ENCODE data around the gene DSCAML1.

DNA sequence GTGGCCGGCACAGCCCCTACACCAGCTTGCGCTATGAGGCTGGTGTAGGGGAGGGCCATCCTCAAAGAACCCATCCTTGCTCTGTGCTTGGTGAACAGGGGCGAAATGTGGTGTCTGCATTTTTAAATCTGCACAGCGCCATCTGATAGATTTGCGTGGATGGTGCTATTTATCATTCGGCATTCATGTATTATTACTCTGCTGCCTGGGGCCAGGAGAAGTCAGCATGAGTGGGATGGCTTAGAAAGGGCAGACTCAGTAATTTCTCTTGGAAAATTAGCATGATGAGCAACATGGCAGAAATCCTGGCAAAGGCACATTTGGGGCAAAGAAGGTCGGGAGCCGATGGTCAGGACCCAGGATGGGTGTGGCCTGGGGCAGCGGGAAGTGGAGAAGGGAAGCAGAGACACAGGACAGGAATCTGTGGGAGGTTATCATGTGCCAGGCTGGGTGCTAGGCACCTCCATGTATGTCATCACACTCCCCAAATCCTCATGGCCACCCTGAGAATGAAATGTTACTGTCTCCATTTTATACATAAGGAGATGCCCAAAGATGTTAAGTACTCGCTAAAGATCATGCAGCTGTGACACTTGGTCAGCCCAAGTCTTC, 320.4 kb downstream of the DSCAML1 start:
- TF ChIP-seq CTCF (IDR thresholded peaks at IDR 0.05) (no peak), POLR2A (IDR thresholded peaks at IDR 0.05) (no peak)
